Measurements from ENCODE around the gene HELZ2. TPM values are rescaled to one million over a fixed set of nuclear protein-coding genes. Genes with fewer than 3 reads are reported as not detected.
A peak's percentile ranks its signal among the peaks of the same experiment; 100 is the strongest.

HELZ2 gene
- total and polyA plus RNA-seq, 7 experiments from 2014 or later, result 3.8 to 102 (median 24.9) TPM

- DNase-seq, result no peak
- Histone ChIP-seq H3K27ac (ENCODE audit: low read depth, low read length) (no peak overlapping the region), H3K4me1 (ENCODE audit: control insufficient read depth in 2 of 2, insufficient read depth in 2 of 2, low read length in 2 of 2) (no peaks in the 10 kb centered on the region), H3K36me3 (ENCODE audit: control insufficient read depth in 2 of 3, insufficient read depth in 3 of 3, low read length in 3 of 3) (peaks cover 0 to 98% (median 8%) of the 10 kb centered on the region in 3 experiments), H3K9me3 (ENCODE audit: control insufficient read depth in 2 of 3, low read length in 3 of 3) (no peaks in the 10 kb centered on the region), H3K4me3 (ENCODE audit: low read length) (no peak overlapping the region), H3K27me3 (ENCODE audit: control insufficient read depth in 2 of 2, insufficient read depth in 2 of 2, low read length in 2 of 2) (no peaks in the 10 kb centered on the region)
- intact Hi-C loops (cut with micrococcal nuclease), result no loop called here
- no peaks in the 10 kb centered on the region for H3K4me1 Mint-ChIP-seq
- H3K27ac Mint-ChIP-seq, result no peak overlapping the region
- ChIA-PET CTCF (no interaction called here), POLR2A (no interaction called here)
- H3K36me3 Mint-ChIP-seq, result peaks cover 6 to 52% (median 25%) of the 10 kb centered on the region in 5 donors
- ATAC-seq, result no peak
- no peaks in the 10 kb centered on the region for H3K27me3 Mint-ChIP-seq
- no peak overlapping the region for H3K4me3 Mint-ChIP-seq
- H3K9me3 Mint-ChIP-seq, result no peaks in the 10 kb centered on the region
Measured at GRCh38 chr20:63594043-63594561, 20.1 kb upstream of the HELZ2 start.

- Histone ChIP-seq H3K27me3 (ENCODE audit: control insufficient read depth in 2 of 2, insufficient read depth in 2 of 2, low read length in 2 of 2) (no peaks in the 10 kb centered on the region), H3K27ac (ENCODE audit: low read depth, low read length) (no peak overlapping the region), H3K9me3 (ENCODE audit: control insufficient read depth in 2 of 3, low read length in 3 of 3) (no peaks in the 10 kb centered on the region), H3K36me3 (ENCODE audit: control insufficient read depth in 2 of 3, insufficient read depth in 3 of 3, low read length in 3 of 3) (peaks cover 0 to 88% (median 5%) of the 10 kb centered on the region in 3 experiments), H3K4me1 (ENCODE audit: control insufficient read depth in 2 of 2, insufficient read depth in 2 of 2, low read length in 2 of 2) (peaks cover 0 to 14% of the 10 kb centered on the region in 2 donors), H3K4me3 (ENCODE audit: low read length) (no peak overlapping the region)
- no peak overlapping the region for H3K4me3 Mint-ChIP-seq
- no peak for DNase-seq
- H3K4me1 Mint-ChIP-seq, result peaks cover 5 to 9% (median 9%) of the 10 kb centered on the region in 7 donors
- no peaks in the 10 kb centered on the region for H3K27me3 Mint-ChIP-seq
- H3K27ac Mint-ChIP-seq, result peak overlapping the region in 1 of 9 donors; percentile 59
- H3K9me3 Mint-ChIP-seq, result no peaks in the 10 kb centered on the region
- ChIA-PET CTCF (no interaction called here), POLR2A (interaction anchor here (0.6 kb wide), 1 partner anchor 41 kb away, joined by 3 read pairs; no protein-coding TSS in a partner anchor)
- ATAC-seq, result no peak
- H3K36me3 Mint-ChIP-seq, result peaks cover 5 to 51% (median 24%) of the 10 kb centered on the region in 5 donors
- intact Hi-C loops (cut with micrococcal nuclease), result no loop called here
Measured at GRCh38 chr20:63592661-63593060, 18.6 kb upstream of the HELZ2 start.

- peaks cover 0 to 22% of the 10 kb centered on the region in 2 donors for H3K4me1 ChIP-seq (ENCODE audit: control insufficient read depth in 2 of 2, insufficient read depth in 2 of 2, low read length in 2 of 2)
- ChIA-PET POLR2A (interaction anchor here (0.6 kb wide), 1 partner anchor 42 kb away, joined by 3 read pairs; no protein-coding TSS in a partner anchor), CTCF (no interaction called here)
- H3K9me3 Mint-ChIP-seq, result no peaks in the 10 kb centered on the region
- H3K4me3 ChIP-seq (ENCODE audit: low read length), result no peak overlapping the region
- no peak overlapping the region for H3K4me3 Mint-ChIP-seq
- intact Hi-C loops (cut with micrococcal nuclease), result no loop called here
- no peaks in the 10 kb centered on the region for H3K9me3 ChIP-seq (ENCODE audit: control insufficient read depth in 2 of 3, low read length in 3 of 3)
- peak overlapping the region in 1 of 9 donors; percentile 72 for H3K27ac Mint-ChIP-seq
- H3K36me3 ChIP-seq (ENCODE audit: control insufficient read depth in 2 of 3, insufficient read depth in 3 of 3, low read length in 3 of 3), result peaks cover 0 to 80% (median 5%) of the 10 kb centered on the region in 3 experiments
- no peak for DNase-seq
- no peak overlapping the region for H3K27ac ChIP-seq (ENCODE audit: low read depth, low read length)
- ATAC-seq, result no peak
- peaks cover 5 to 49% (median 22%) of the 10 kb centered on the region in 5 donors for H3K36me3 Mint-ChIP-seq
- peaks cover 5 to 17% (median 16%) of the 10 kb centered on the region in 7 donors for H3K4me1 Mint-ChIP-seq
- no peaks in the 10 kb centered on the region for H3K27me3 ChIP-seq (ENCODE audit: control insufficient read depth in 2 of 2, insufficient read depth in 2 of 2, low read length in 2 of 2)
- H3K27me3 Mint-ChIP-seq, result no peaks in the 10 kb centered on the region
Measured at GRCh38 chr20:63591786-63592355, 17.8 kb upstream of the HELZ2 start.

GRCh38 chr20:63591147-63591533, 17.1 kb upstream of the HELZ2 start:
- Mint-ChIP-seq H3K27me3 (no peaks in the 10 kb centered on the region), H3K9me3 (no peaks in the 10 kb centered on the region), H3K4me3 (no peak overlapping the region), H3K4me1 (peaks cover 5 to 22% (median 16%) of the 10 kb centered on the region in 7 donors), H3K27ac (peak overlapping the region in 2 of 9 donors; percentile 12 to 87), H3K36me3 (peaks cover 5 to 47% (median 22%) of the 10 kb centered on the region in 5 donors)
- Histone ChIP-seq H3K36me3 (ENCODE audit: control insufficient read depth in 2 of 3, insufficient read depth in 3 of 3, low read length in 3 of 3) (peaks cover 0 to 72% (median 5%) of the 10 kb centered on the region in 3 experiments), H3K27ac (ENCODE audit: low read depth, low read length) (no peak overlapping the region), H3K9me3 (ENCODE audit: control insufficient read depth in 2 of 3, low read length in 3 of 3) (no peaks in the 10 kb centered on the region), H3K4me3 (ENCODE audit: low read length) (no peak overlapping the region), H3K27me3 (ENCODE audit: control insufficient read depth in 2 of 2, insufficient read depth in 2 of 2, low read length in 2 of 2) (no peaks in the 10 kb centered on the region), H3K4me1 (ENCODE audit: control insufficient read depth in 2 of 2, insufficient read depth in 2 of 2, low read length in 2 of 2) (peaks cover 0 to 23% of the 10 kb centered on the region in 2 donors)
- CTCF ChIA-PET, result no interaction called here
- POLR2A ChIA-PET, result no interaction called here
- no peak for DNase-seq
- intact Hi-C loops (cut with micrococcal nuclease), result no loop called here
- ATAC-seq, result no peak

- CTCF ChIA-PET, result no interaction called here
- Mint-ChIP-seq H3K27ac (peak overlapping the region in 2 of 9 donors; percentile 12 to 87), H3K36me3 (peaks cover 5 to 43% (median 22%) of the 10 kb centered on the region in 5 donors)
Measured at GRCh38 chr20:63590218-63591146, 16.4 kb upstream of the HELZ2 start.

GRCh38 chr20:63589261-63590217, 15.5 kb upstream of the HELZ2 start:
- Histone ChIP-seq H3K9me3 (ENCODE audit: control insufficient read depth in 2 of 3, low read length in 3 of 3) (no peaks in the 10 kb centered on the region), H3K27ac (ENCODE audit: low read depth, low read length) (no peak overlapping the region), H3K4me3 (ENCODE audit: low read length) (no peak overlapping the region), H3K27me3 (ENCODE audit: control insufficient read depth in 2 of 2, insufficient read depth in 2 of 2, low read length in 2 of 2) (no peaks in the 10 kb centered on the region), H3K4me1 (ENCODE audit: control insufficient read depth in 2 of 2, insufficient read depth in 2 of 2, low read length in 2 of 2) (peaks cover 0 to 23% of the 10 kb centered on the region in 2 donors), H3K36me3 (ENCODE audit: control insufficient read depth in 2 of 3, insufficient read depth in 3 of 3, low read length in 3 of 3) (peaks cover 0 to 58% (median 5%) of the 10 kb centered on the region in 3 experiments)
- H3K9me3 Mint-ChIP-seq, result no peaks in the 10 kb centered on the region
- H3K27me3 Mint-ChIP-seq, result no peaks in the 10 kb centered on the region
- H3K36me3 Mint-ChIP-seq, result peaks cover 5 to 35% (median 17%) of the 10 kb centered on the region in 5 donors
- ChIA-PET POLR2A (interaction anchor here (0.8 kb wide), 1 partner anchor 8 kb away, joined by 3 read pairs; no protein-coding TSS in a partner anchor), CTCF (no interaction called here)
- no peak for DNase-seq
- no peak for ATAC-seq
- H3K4me3 Mint-ChIP-seq, result no peak overlapping the region
- peaks cover 5 to 27% (median 20%) of the 10 kb centered on the region in 7 donors for H3K4me1 Mint-ChIP-seq
- H3K27ac Mint-ChIP-seq, result peak overlapping the region in 2 of 9 donors; percentile 55 to 56
- intact Hi-C loops (cut with micrococcal nuclease), result no loop called here

More at GRCh38 chr20:63590218-63591146, 16.4 kb upstream of the HELZ2 start:
- Histone ChIP-seq H3K4me1 (ENCODE audit: control insufficient read depth in 2 of 2, insufficient read depth in 2 of 2, low read length in 2 of 2) (peaks cover 0 to 23% of the 10 kb centered on the region in 2 donors), H3K27ac (ENCODE audit: low read depth, low read length) (no peak overlapping the region), H3K27me3 (ENCODE audit: control insufficient read depth in 2 of 2, insufficient read depth in 2 of 2, low read length in 2 of 2) (no peaks in the 10 kb centered on the region), H3K9me3 (ENCODE audit: control insufficient read depth in 2 of 3, low read length in 3 of 3) (no peaks in the 10 kb centered on the region), H3K36me3 (ENCODE audit: control insufficient read depth in 2 of 3, insufficient read depth in 3 of 3, low read length in 3 of 3) (peaks cover 0 to 66% (median 5%) of the 10 kb centered on the region in 3 experiments), H3K4me3 (ENCODE audit: low read length) (no peak overlapping the region)
- Mint-ChIP-seq H3K9me3 (no peaks in the 10 kb centered on the region), H3K4me3 (no peak overlapping the region), H3K4me1 (peaks cover 5 to 27% (median 20%) of the 10 kb centered on the region in 7 donors), H3K27me3 (no peaks in the 10 kb centered on the region)
- intact Hi-C loops (cut with micrococcal nuclease), result no loop called here
- POLR2A ChIA-PET, result no interaction called here
- ATAC-seq (no peak), DNase-seq (no peak)

All from naive thymus-derived CD4-positive, alpha-beta T cell (primary cell).